ENCODE data around the gene SLC29A3.

Gene SLC29A3

DNA sequence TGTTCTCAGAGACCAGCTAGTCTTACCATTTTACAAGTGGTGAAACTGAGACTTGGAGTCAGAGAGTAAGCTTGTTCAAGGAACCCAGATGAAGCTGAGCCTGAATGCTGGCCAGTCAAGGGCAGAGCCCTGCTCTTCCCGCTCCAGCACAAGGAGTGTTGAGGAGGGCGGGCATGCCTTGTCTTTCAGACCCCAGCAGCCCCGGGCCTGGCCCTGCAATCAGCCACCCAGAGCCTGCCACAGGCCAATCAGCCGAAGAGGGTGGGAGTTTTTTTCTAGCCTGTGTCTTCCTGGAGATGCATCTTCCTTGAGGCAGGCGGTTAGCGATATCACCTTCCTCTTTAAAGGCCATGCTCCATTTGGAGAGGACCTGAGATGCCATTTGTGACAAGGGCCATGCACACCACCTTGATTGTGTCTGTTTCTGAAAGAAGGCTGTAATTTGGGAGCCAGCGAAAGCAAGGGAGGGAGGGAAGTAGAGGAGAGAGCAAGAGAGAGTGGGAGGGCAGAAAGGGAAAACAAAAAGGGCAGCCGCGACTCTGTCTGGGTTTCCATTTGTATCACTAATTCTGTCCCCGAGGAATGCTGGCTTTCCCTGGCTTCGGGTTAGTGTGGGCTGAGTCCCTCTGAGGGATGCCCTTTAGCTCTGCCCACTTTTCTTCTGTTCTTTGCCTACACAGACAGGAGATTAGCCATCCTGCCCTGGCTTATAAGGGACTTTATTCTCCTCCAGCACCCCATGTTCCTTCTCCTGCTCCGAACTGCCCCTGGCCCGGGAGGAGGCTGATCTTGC lies 85.6 kb downstream of the SLC29A3 start:
- TF ChIP-seq POLR2AphosphoS5 (IDR thresholded peaks at IDR 0.05; ENCODE audit: low read depth, low read length) (no peak), SIN3A (IDR thresholded peaks at IDR 0.05; ENCODE audit: borderline replicate concordance, insufficient read depth, low read length) (no peak), FOXP2 (optimal IDR thresholded peaks at IDR 0.05; ENCODE audit: borderline replicate concordance, extremely low read depth, extremely low read length, insufficient read depth) (no peak), TAF1 (IDR thresholded peaks at IDR 0.05; ENCODE audit: borderline replicate concordance, insufficient read depth, low read length) (no peak)
- TF ChIP-seq, protein P1, sequence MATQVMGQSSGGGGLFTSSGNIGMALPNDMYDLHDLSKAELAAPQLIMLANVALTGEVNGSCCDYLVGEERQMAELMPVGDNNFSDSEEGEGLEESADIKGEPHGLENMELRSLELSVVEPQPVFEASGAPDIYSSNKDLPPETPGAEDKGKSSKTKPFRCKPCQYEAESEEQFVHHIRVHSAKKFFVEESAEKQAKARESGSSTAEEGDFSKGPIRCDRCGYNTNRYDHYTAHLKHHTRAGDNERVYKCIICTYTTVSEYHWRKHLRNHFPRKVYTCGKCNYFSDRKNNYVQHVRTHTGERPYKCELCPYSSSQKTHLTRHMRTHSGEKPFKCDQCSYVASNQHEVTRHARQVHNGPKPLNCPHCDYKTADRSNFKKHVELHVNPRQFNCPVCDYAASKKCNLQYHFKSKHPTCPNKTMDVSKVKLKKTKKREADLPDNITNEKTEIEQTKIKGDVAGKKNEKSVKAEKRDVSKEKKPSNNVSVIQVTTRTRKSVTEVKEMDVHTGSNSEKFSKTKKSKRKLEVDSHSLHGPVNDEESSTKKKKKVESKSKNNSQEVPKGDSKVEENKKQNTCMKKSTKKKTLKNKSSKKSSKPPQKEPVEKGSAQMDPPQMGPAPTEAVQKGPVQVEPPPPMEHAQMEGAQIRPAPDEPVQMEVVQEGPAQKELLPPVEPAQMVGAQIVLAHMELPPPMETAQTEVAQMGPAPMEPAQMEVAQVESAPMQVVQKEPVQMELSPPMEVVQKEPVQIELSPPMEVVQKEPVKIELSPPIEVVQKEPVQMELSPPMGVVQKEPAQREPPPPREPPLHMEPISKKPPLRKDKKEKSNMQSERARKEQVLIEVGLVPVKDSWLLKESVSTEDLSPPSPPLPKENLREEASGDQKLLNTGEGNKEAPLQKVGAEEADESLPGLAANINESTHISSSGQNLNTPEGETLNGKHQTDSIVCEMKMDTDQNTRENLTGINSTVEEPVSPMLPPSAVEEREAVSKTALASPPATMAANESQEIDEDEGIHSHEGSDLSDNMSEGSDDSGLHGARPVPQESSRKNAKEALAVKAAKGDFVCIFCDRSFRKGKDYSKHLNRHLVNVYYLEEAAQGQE (IDR thresholded peaks at IDR 0.05; ENCODE audit: insufficient read depth in 1 of 2, low read depth in 2 of 2, low read length in 2 of 2), result no peak

DNA sequence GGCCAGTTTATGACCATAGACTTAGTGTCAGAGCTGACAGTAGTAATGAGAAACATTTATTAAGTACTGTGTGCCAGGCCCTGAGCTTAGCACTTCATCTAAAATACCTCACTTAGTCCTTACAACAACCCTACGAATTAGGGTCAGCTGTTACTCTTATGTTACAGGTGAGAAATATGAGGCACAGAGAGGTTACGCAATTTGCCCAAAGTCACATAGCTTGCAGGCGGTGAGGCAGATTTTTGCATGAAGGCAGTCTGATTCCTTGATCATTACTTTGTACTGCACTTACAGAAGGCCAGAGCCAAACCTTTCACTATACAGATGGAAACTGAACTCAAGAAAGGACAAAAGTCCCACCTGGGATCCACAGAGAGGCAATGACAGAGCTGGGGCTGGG lies 87.8 kb downstream of the SLC29A3 start:
- TF ChIP-seq, protein P1 (IDR thresholded peaks at IDR 0.05; ENCODE audit: insufficient read depth in 1 of 2, low read depth in 2 of 2, low read length in 2 of 2), result no peak

- TF ChIP-seq SIN3A (IDR thresholded peaks at IDR 0.05; ENCODE audit: borderline replicate concordance, insufficient read depth, low read length), result no peak
- no peak for TF ChIP-seq TAF1 (IDR thresholded peaks at IDR 0.05; ENCODE audit: borderline replicate concordance, insufficient read depth, low read length)
- no peak for TF ChIP-seq FOXP2 (optimal IDR thresholded peaks at IDR 0.05; ENCODE audit: borderline replicate concordance, extremely low read depth, extremely low read length, insufficient read depth)
- TF ChIP-seq, protein P1 (IDR thresholded peaks at IDR 0.05; ENCODE audit: insufficient read depth in 1 of 2, low read depth in 2 of 2, low read length in 2 of 2), result no peak
- TF ChIP-seq POLR2AphosphoS5 (IDR thresholded peaks at IDR 0.05; ENCODE audit: low read depth, low read length), result no peak
Observed at GRCh38 chr10:71408436-71409225, 89.6 kb downstream of the SLC29A3 start.

DNA sequence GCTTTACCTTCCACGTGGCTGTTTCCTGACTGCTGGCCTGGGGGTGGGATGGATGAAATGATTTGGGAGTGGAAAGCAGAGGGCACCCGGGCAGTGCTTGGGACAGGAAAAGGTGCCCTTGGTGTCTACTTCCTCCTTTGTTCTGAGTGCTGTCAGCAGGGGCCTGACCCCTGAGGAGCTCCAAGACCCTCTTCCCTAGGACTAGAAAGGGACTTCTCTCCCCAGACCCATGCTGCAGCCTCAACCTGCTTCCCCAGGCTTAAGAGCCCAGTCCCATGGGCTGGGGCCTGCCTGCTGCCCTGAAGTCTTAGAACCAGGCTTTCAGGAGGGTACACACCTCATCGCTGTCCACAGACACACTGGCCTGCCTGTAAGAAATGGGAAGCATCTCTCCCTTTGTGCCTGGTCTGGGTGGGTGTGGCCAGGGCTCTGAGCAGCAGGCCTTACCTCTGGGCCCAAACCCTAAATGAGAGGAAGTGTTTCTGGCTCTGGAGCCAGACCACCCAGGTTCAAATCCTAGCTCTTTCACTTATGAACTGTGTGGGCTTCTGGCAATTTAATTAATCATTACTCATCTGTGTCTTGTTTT lies 90.6 kb downstream of the SLC29A3 start:
- no peak for TF ChIP-seq SIN3A (IDR thresholded peaks at IDR 0.05; ENCODE audit: borderline replicate concordance, insufficient read depth, low read length)
- TF ChIP-seq TAF1 (IDR thresholded peaks at IDR 0.05; ENCODE audit: borderline replicate concordance, insufficient read depth, low read length), result no peak
- TF ChIP-seq POLR2AphosphoS5 (IDR thresholded peaks at IDR 0.05; ENCODE audit: low read depth, low read length), result no peak
- TF ChIP-seq, protein P1 (IDR thresholded peaks at IDR 0.05; ENCODE audit: insufficient read depth in 1 of 2, low read depth in 2 of 2, low read length in 2 of 2), result no peak

Measured in PFSK-1 (cell line).